ACHN (cell line): Measurements from ENCODE around the gene BNIP1.

Source experiments
- DNase-seq: peaks from one replicate; pipeline ENCODE4 v3.0.0-alpha.2; 2015
- in situ Hi-C: cut with HindIII; loops from 2 replicates; pipeline ENCODE4 v1.10.0; 2017; ENCODE audit warnings: low sequenced_read_pairs, low pct_ligation_motif_present, low pct_unique_long_range_greater_than_20kb

Gene BNIP1

DNA sequence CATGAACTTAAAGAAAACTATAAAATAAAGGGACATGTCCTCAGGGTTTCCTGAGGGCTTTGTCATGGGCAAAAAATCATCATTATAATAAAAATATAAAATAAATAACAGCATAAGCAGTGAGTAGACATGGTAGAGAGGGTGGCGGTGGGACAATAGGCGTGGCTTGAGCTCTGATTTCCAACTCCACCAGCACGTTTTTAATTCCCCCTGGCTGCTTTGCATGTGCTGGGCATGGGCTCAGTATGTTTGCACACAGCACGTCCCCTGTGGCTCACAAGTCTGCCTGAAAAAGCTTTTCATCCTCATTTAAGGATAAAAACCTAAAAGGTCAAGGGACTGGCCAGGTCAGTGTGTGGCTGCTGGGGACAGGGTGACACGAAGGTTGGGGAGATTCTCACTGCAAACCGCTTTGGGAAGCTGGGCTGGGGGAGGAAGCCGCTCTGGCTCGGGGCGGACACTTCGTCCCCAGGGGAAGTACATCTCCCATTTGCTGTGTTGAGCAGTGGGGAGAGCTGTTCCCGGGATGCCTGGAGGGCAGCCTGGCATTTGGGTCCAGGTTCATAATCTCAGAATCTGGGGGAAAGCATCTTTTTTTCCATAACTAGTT is 58.0 kb downstream of the BNIP1 start:
- in situ Hi-C loops: no loop called here

DNA sequence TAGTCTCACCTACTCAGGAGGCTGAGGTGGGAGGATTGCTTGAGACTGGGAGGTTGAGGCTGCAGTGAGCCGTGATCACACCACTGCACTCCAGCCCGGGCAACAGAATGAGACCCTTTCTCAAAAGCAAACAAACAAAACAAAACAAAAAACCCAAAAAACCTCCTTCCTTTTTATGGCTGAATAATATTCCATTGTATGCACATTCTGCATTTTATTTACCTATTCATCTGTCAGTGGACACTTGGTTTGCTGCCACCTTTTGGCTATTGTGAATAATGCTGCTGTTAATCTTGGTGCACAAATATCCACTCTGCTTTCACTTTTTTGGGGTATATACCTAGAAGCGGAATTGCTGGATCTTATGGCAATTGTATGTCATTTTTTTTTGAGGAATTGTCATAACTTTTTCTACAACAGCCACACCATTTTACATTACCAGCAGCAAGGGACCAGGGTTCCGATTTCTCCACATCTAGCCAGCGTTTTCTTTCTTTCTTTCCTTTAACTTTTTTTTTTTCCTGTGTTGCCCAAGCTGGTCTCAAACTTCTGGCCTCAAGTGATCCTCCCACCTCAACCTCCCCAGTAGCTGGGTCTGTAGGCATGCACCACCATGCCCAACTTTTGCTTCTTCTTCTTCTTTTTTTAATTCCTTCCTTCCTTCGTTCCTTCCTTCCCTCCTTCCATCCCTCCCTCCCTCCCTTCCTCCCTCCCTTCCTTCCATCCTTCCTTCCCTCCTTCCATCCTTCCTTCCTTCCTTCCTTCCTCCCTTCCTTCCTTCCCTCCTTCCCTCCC is 60.1 kb downstream of the BNIP1 start:
- in situ Hi-C loops: no loop called here
- peak; percentile 40 for DNase-seq

More for the DNA sequence above, 58.0 kb downstream of the BNIP1 start:
- no peak for DNase-seq

DNA sequence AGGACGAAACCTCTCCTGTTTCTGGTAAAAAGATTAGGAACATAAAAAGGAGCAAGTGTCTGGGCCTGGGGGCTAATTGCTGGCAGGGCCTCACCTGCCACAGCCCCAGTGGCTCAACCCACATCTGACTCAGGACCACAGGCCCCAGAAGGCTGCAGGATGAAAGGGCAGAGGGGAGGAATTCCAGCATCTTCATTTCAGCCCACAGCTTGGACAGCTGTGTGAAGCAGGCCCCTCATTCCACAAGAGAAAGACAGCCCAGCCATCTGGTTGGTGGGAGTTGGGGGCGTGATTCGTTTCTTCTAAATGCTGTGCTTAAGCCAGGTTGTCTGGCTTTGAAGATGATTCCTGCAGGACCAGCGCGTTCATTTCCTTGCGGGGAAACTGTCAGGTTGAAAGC is 61.6 kb downstream of the BNIP1 start:
- in situ Hi-C loops: no loop called here
- no peak for DNase-seq

- no peak for DNase-seq
- in situ Hi-C loops: no loop called here
Observed at GRCh38 chr5:173208296-173208695, 64.0 kb downstream of the BNIP1 start.

- in situ Hi-C loops: no loop called here
- DNase-seq: no peak
Observed at GRCh38 chr5:173210877-173211276, 66.5 kb downstream of the BNIP1 start.

DNA sequence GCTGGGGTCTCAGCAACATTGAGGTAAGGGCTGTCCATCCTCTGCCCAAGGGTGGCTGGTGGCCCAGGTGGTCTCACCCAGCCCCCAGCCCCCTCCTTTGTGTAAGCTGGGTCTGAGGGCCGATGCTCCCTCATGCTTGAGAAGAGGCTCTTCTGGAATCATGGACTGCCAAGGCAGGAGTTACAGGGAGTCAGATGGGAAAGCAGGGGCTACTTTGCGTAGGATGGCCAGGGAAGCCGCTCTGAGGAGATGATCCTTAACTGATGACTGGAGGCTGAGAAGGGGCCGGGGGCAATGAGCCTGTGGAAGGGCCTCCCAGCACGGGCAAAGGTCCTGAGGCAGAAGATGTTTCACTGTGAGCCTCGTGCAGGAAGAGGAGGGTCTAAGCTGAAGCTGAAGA is 67.0 kb downstream of the BNIP1 start:
- in situ Hi-C loops: no loop called here
- no peak for DNase-seq

GRCh38 chr5:173213236-173213933 is 69.1 kb downstream of the BNIP1 start:
- no peak for DNase-seq
- in situ Hi-C loops: no loop called here
